HL-60 (cell line): ENCODE measurements around the gene BANF1.

Experiments used
- DNase-seq, 2 experiments: peaks; one replicate each; pipeline ENCODE4 v3.0.0-alpha.2; 2010 to 2020; ENCODE audit warnings: low read depth in 1 of 2, low spot score in 1 of 2
- H3K27ac ChIP-seq: fragments of 250-450 bp; sonication (Bioruptor Pico); replicated peaks from 2 replicates; pipeline ENCODE4 v1.5.1; 2020; ENCODE audit warnings: mild to moderate bottlenecking, moderate library complexity
- H3K27me3 ChIP-seq: fragments of 250-450 bp; sonication (Bioruptor Pico); 2 replicates; pipeline ENCODE4 v1.5.1; 2021; ENCODE audit warnings: mild to moderate bottlenecking, moderate library complexity; ENCODE audit not compliant: insufficient read depth, poor library complexity, severe bottlenecking
- H3K4me3 ChIP-seq: replicated peaks from 2 replicates; pipeline ENCODE4 v1.5.1; 2011; ENCODE audit warnings: mild to moderate bottlenecking, control low read depth, low read length; ENCODE audit not compliant: insufficient read depth
- CTCF ChIP-seq: IDR thresholded peaks from one replicate; pipeline ENCODE4 v1.5.1; 2011; ENCODE audit warnings: low read length, control low read depth, inconsistent platforms; ENCODE audit not compliant: insufficient read depth
- GABPA ChIP-seq: IDR thresholded peaks from 2 replicates; pipeline ENCODE4 v1.6.1; 2012; ENCODE audit warnings: low read depth
- POLR2AphosphoS5 ChIP-seq: IDR thresholded peaks from 2 replicates; pipeline ENCODE4 v1.6.1; 2012; ENCODE audit warnings: low read depth
- SPI1 ChIP-seq: IDR thresholded peaks from 2 replicates; pipeline ENCODE4 v1.6.1; 2012; ENCODE audit warnings: low read depth, mild to moderate bottlenecking, borderline replicate concordance
- long read RNA-seq: library from polyadenylated mRNA; unstranded; transcript quantifications from one replicate; pipeline ENCODE4 v2.0.0, GENCODE V29; 2020
- TF ChIP-seq, protein P1 (sequence below): IDR thresholded peaks from 2 replicates; pipeline ENCODE4 v1.6.1; 2012; ENCODE audit warnings: low read depth; ENCODE audit not compliant: insufficient replicate concordance

BANF1 gene
- long read RNA-seq, transcript BANF1-201 (3 exons, 1,155 nt), result major isoform, 52 of 65 reads
- long read RNA-seq, partial matches to known transcripts, result 3 of 65 reads
- long read RNA-seq, other reads (novel, unspliced or antisense), result 2 of 65 reads

DNA sequence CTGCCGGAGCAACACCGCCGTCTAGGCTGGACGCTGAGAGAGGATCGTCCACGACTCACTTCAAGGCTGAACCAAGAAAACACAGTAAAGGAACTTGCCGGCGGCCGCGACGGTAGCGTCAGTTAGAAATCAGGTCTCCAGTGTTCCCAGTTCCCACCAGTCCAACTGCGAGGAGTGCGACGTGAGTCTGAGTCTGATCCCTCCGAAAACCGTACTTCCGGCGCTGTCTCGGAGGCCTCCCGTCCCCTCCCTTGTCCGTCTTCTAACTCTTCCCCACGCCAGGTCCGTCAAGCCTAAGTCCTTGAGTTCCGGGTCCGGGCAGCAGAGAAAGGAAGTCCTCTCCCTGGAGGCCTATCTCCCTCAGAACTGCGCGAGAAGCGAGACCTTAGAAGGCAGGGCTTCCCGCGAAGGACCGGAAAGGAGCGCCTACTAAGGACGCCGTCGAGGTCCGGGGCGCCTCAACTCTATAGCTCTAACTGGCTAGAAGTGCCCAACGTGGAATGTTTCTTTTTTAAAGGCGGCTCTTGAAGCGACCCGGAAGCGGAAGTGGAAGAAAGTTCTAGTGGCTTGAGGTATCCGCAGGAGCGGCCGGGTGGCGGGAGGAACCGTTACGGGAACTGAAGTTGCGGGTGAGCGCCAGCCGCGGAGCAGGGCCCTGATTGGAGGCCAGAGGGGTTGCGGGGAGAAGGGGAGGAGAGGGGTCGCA, at the start of gene BANF1, which contains the start of gene EIF1AD:
BANF1 (plus strand) TSS at position 562 of the 706 bp plus-strand sequence. CDS start 748 bp downstream, outside the sequence.
EIF1AD (minus strand) TSS at position 216 of the 706 bp plus-strand sequence. CDS start 1,768 bp downstream, outside the sequence.
- peak; percentile 98 to 99 for DNase-seq
- Histone ChIP-seq H3K4me3 (peak within 1 kb of the TSS; percentile 96), H3K27ac (peak within 1 kb of the TSS; percentile 97), H3K27me3 (no peaks in the 10 kb centered on the region)
- TF ChIP-seq SPI1, result peak; percentile 68
- TF ChIP-seq POLR2AphosphoS5, result peak; percentile 75; the same call in 1 of the 2 replicates
- no peak for TF ChIP-seq CTCF
- TF ChIP-seq GABPA, result peak; percentile 99
- TF ChIP-seq, protein P1, sequence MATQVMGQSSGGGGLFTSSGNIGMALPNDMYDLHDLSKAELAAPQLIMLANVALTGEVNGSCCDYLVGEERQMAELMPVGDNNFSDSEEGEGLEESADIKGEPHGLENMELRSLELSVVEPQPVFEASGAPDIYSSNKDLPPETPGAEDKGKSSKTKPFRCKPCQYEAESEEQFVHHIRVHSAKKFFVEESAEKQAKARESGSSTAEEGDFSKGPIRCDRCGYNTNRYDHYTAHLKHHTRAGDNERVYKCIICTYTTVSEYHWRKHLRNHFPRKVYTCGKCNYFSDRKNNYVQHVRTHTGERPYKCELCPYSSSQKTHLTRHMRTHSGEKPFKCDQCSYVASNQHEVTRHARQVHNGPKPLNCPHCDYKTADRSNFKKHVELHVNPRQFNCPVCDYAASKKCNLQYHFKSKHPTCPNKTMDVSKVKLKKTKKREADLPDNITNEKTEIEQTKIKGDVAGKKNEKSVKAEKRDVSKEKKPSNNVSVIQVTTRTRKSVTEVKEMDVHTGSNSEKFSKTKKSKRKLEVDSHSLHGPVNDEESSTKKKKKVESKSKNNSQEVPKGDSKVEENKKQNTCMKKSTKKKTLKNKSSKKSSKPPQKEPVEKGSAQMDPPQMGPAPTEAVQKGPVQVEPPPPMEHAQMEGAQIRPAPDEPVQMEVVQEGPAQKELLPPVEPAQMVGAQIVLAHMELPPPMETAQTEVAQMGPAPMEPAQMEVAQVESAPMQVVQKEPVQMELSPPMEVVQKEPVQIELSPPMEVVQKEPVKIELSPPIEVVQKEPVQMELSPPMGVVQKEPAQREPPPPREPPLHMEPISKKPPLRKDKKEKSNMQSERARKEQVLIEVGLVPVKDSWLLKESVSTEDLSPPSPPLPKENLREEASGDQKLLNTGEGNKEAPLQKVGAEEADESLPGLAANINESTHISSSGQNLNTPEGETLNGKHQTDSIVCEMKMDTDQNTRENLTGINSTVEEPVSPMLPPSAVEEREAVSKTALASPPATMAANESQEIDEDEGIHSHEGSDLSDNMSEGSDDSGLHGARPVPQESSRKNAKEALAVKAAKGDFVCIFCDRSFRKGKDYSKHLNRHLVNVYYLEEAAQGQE, result peak; percentile 51

- no peak for DNase-seq
- no peaks in the 10 kb centered on the region for H3K27me3 ChIP-seq
- no peak overlapping the region for H3K27ac ChIP-seq
- TF ChIP-seq, protein P1, result no peak
- TF ChIP-seq SPI1, result no peak
- TF ChIP-seq GABPA, result no peak
- TF ChIP-seq POLR2AphosphoS5, result no peak
- TF ChIP-seq CTCF, result no peak
- H3K4me3 ChIP-seq, result no peak overlapping the region
These were observed 48.8 kb upstream of the BANF1 start for GRCh38 chr11:65953471-65953870.

DNA sequence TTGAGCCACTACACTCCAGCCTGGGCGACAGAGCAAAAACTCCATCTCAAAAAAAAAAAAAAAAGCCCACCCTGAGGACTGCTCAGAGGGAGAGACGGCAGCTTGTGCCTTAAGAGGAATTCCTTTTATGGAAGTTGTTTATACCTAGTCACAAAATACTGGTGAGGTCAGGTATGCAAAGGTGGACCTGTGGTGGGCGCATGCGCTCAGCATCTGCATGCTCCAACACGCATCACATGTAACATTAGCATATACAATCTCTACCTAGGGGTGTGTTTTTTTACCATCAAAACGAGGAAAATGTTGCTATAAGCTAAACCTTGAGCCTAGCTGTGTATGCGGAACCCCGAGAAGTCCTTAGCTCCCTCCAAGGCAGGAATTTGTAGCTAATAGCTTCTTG, 47.5 kb upstream of the BANF1 start:
- Histone ChIP-seq H3K27me3 (no peaks in the 10 kb centered on the region), H3K4me3 (no peak overlapping the region), H3K27ac (no peak overlapping the region)
- TF ChIP-seq GABPA (no peak), POLR2AphosphoS5 (no peak), SPI1 (no peak), CTCF (no peak)
- TF ChIP-seq, protein P1, result no peak
- DNase-seq, result no peak
